ENCODE results near the gene ZMIZ1.

The ZMIZ1 gene

DNA sequence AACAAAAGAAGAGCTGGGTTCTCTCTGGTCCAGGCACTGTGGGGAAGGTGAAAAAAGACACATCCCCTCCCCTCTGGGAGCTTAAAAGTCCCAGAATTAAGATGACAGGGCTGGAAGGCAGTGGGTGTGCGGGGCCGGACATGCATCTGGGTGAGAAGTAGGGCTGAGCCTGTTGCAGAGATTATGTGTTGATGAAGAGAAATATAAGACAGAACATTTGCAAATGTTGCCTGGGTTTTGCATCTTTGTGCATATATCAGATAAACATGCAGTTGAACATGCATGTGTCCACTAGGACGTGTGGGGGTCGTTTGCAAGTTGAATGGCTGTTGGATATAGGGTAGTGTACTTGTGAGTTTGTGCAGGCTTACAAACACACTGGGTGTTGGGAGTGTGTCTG, 184.2 kb downstream of the ZMIZ1 start:
- H3K27me3 ChIP-seq (replicated peaks; ENCODE audit: control insufficient read depth, insufficient read depth, low read length): no peaks in the 10 kb centered on the region
- peaks cover 2% of the 10 kb centered on the region for H3K36me3 ChIP-seq (ENCODE audit: control insufficient read depth, insufficient read depth, low read length)
- no peak for DNase-seq (ENCODE audit: extremely low read depth, insufficient read length)
- no peak for TF ChIP-seq CTCF (IDR thresholded peaks at IDR 0.05; ENCODE audit: insufficient read depth, low read length, poor library complexity, severe bottlenecking)
- H3K4me3 ChIP-seq (replicated peaks; ENCODE audit: low read depth, low read length): no peak overlapping the region

DNA sequence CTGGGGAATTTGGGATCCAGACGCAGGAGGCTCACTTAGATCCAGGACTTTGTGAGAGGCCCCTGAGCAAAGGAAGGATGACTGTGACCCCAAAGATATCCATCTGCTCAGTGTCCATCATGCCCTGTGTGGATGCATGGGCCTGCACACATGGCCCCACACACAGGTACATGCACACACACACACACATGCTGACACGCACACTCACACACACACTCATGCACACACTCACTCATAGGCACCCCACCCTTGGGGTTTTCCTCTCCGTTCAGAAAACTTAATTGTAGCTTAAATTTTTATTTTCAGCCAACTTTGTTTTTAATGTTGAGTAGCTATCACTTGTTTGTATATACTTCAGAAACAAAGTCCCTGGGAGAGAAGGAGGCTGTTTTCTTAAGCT, 184.9 kb downstream of the ZMIZ1 start:
- TF ChIP-seq CTCF (IDR thresholded peaks at IDR 0.05; ENCODE audit: insufficient read depth, low read length, poor library complexity, severe bottlenecking): no peak
- Histone ChIP-seq H3K36me3 (ENCODE audit: control insufficient read depth, insufficient read depth, low read length) (peaks cover 4% of the 10 kb centered on the region), H3K27me3 (replicated peaks; ENCODE audit: control insufficient read depth, insufficient read depth, low read length) (no peaks in the 10 kb centered on the region), H3K4me3 (replicated peaks; ENCODE audit: low read depth, low read length) (no peak overlapping the region)
- no peak for DNase-seq (ENCODE audit: extremely low read depth, insufficient read length)

- TF ChIP-seq CTCF (IDR thresholded peaks at IDR 0.05; ENCODE audit: insufficient read depth, low read length, poor library complexity, severe bottlenecking): no peak
- DNase-seq (ENCODE audit: extremely low read depth, insufficient read length): no peak
- Histone ChIP-seq H3K27me3 (replicated peaks; ENCODE audit: control insufficient read depth, insufficient read depth, low read length) (no peaks in the 10 kb centered on the region), H3K4me3 (replicated peaks; ENCODE audit: low read depth, low read length) (no peak overlapping the region), H3K36me3 (ENCODE audit: control insufficient read depth, insufficient read depth, low read length) (peaks cover 4% of the 10 kb centered on the region)
Measured at GRCh38 chr10:79254333-79255006, 185.7 kb downstream of the ZMIZ1 start.

DNA sequence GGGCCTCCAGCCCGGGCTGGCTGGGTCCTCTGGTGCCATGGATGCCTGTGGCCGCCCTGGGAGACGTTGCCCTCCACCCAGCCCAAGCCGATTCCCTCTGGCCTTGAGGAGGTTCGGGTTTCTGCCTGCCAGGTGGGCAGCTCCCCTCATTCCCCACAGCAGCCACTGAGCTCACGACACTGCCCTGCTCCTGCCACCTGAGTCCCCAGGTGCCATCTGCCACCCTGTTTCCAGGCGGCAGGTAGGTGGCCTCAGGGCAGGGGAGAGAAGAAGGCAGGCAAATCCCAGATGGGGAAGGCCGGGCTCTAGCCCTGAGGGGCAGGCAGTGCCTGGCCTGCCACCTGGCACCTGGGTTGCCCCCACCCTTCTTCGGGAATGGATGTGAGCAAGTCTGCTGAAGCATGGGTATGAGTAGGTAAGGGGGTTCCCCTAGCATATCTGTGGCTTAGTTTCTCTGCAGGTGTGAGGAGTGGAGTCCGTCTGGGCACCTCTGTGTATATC, 186.3 kb downstream of the ZMIZ1 start:
- Histone ChIP-seq H3K36me3 (ENCODE audit: control insufficient read depth, insufficient read depth, low read length) (peaks cover 4% of the 10 kb centered on the region), H3K4me3 (replicated peaks; ENCODE audit: low read depth, low read length) (no peak overlapping the region), H3K27me3 (replicated peaks; ENCODE audit: control insufficient read depth, insufficient read depth, low read length) (no peaks in the 10 kb centered on the region)
- no peak for TF ChIP-seq CTCF (IDR thresholded peaks at IDR 0.05; ENCODE audit: insufficient read depth, low read length, poor library complexity, severe bottlenecking)
- DNase-seq (ENCODE audit: extremely low read depth, insufficient read length): no peak

DNA sequence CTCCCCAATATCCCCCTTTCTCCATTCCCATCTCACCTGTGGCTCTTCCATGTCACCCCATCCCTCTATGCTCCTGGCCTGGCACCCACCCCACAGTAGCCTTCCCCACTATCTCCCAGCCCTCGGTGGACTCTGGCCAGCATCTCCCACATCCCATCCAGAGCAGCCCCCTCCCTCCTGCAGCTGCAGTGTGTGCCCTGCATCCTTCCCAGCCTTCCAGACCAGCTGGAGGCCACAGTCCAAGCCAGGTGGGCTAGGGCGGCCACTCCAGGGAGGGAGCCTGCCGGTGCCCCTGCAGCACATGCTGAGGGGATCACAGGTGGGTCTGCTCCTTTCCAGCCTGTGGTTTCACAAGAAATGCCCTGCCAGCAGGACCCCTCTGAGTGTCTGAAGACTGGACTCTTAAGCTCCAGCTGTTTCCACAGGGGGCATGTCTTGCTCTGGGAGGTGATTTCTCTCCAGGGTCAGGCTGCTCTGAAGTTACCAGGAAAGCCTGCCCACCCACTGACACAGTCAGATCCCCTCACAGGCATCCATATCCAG, 187.6 kb downstream of the ZMIZ1 start:
- no peaks in the 10 kb centered on the region for H3K27me3 ChIP-seq (replicated peaks; ENCODE audit: control insufficient read depth, insufficient read depth, low read length)
- no peak overlapping the region for H3K4me3 ChIP-seq (replicated peaks; ENCODE audit: low read depth, low read length)
- DNase-seq (ENCODE audit: extremely low read depth, insufficient read length): no peak
- H3K36me3 ChIP-seq (ENCODE audit: control insufficient read depth, insufficient read depth, low read length): peaks cover 4% of the 10 kb centered on the region
- no peak for TF ChIP-seq CTCF (IDR thresholded peaks at IDR 0.05; ENCODE audit: insufficient read depth, low read length, poor library complexity, severe bottlenecking)
